ENCODE results near the gene APOLD1.

Gene APOLD1

GRCh38 chr12:12796171-12796570 lies 10.7 kb downstream of the APOLD1 start:
- Mint-ChIP-seq H3K4me1 (peaks cover 66% of the 10 kb centered on the region), H3K27me3 (ENCODE audit: low read depth, poor library complexity) (peaks cover 3% of the 10 kb centered on the region), H3K4me3 (no peak overlapping the region), H3K27ac (no peak overlapping the region), H3K36me3 (ENCODE audit: low read depth) (no peaks in the 10 kb centered on the region), H3K9me3 (peaks cover 7% of the 10 kb centered on the region)
- no peak for DNase-seq
- TF ChIP-seq CTCF (IDR thresholded peaks at IDR 0.05): no peak

- peak overlapping the region; percentile 8 for H3K27ac Mint-ChIP-seq
- no peak for DNase-seq
- H3K27me3 Mint-ChIP-seq (ENCODE audit: low read depth, poor library complexity): peaks cover 3% of the 10 kb centered on the region
- no peak overlapping the region for H3K4me3 Mint-ChIP-seq
- peaks cover 7% of the 10 kb centered on the region for H3K9me3 Mint-ChIP-seq
- peaks cover 59% of the 10 kb centered on the region for H3K4me1 Mint-ChIP-seq
- no peaks in the 10 kb centered on the region for H3K36me3 Mint-ChIP-seq (ENCODE audit: low read depth)
- no peak for TF ChIP-seq CTCF (IDR thresholded peaks at IDR 0.05)
Measured at GRCh38 chr12:12796928-12797793, 11.7 kb downstream of the APOLD1 start.

- Mint-ChIP-seq H3K27me3 (ENCODE audit: low read depth, poor library complexity) (peaks cover 3% of the 10 kb centered on the region), H3K36me3 (ENCODE audit: low read depth) (no peaks in the 10 kb centered on the region), H3K4me3 (no peak overlapping the region), H3K27ac (peak overlapping the region; percentile 81), H3K9me3 (peaks cover 7% of the 10 kb centered on the region), H3K4me1 (peaks cover 56% of the 10 kb centered on the region)
- TF ChIP-seq CTCF (IDR thresholded peaks at IDR 0.05): no peak
- DNase-seq: no peak
Measured at GRCh38 chr12:12797794-12798152, 12.3 kb downstream of the APOLD1 start.

GRCh38 chr12:12798480-12798879 lies 13.0 kb downstream of the APOLD1 start:
- H3K4me1 Mint-ChIP-seq: peaks cover 54% of the 10 kb centered on the region
- H3K4me3 Mint-ChIP-seq: no peak overlapping the region
- no peak for DNase-seq
- peaks cover 7% of the 10 kb centered on the region for H3K9me3 Mint-ChIP-seq
- peak overlapping the region; percentile 5 for H3K27ac Mint-ChIP-seq
- peaks cover 3% of the 10 kb centered on the region for H3K27me3 Mint-ChIP-seq (ENCODE audit: low read depth, poor library complexity)
- H3K36me3 Mint-ChIP-seq (ENCODE audit: low read depth): no peaks in the 10 kb centered on the region
- no peak for TF ChIP-seq CTCF (IDR thresholded peaks at IDR 0.05)

GRCh38 chr12:12799163-12799920 lies 13.9 kb downstream of the APOLD1 start:
- peaks cover 7% of the 10 kb centered on the region for H3K9me3 Mint-ChIP-seq

More at GRCh38 chr12:12799163-12799920, 13.9 kb downstream of the APOLD1 start:
- Mint-ChIP-seq H3K4me1 (peaks cover 57% of the 10 kb centered on the region), H3K27ac (peak overlapping the region; percentile 52), H3K27me3 (ENCODE audit: low read depth, poor library complexity) (peaks cover 10% of the 10 kb centered on the region), H3K4me3 (no peak overlapping the region), H3K36me3 (ENCODE audit: low read depth) (no peaks in the 10 kb centered on the region)
- no peak for DNase-seq
- TF ChIP-seq CTCF (IDR thresholded peaks at IDR 0.05): no peak

Data from nephron progenitor cell (in vitro differentiated cells).